Tongue (tissue), 2 donors: ENCODE data around the gene OBSCN. TPM values are rescaled to one million over a fixed set of nuclear protein-coding genes. Genes with fewer than 3 reads are reported as not detected.

Experiments used
- DNase-seq: peaks from one replicate; pipeline ENCODE4 v3.0.0-alpha.2; 2015
- total RNA-seq: library from RNA; depleted of rRNA; stranded (reverse); fragments of >200 nt; gene quantifications from one replicate; pipeline ENCODE4 v1.2.3, GENCODE V29; 2014

OBSCN gene
- total RNA-seq, 1 donor from 2014 or later, result 640 TPM

- no peak for DNase-seq
These were observed 152.0 kb downstream of the OBSCN start for GRCh38 chr1:228359613-228360532.

- no peak for DNase-seq
These were observed 152.9 kb downstream of the OBSCN start for GRCh38 chr1:228360533-228361313.

GRCh38 chr1:228361314-228362140 is 153.7 kb downstream of the OBSCN start:
- DNase-seq, result no peak

- DNase-seq, result no peak
These were observed 154.5 kb downstream of the OBSCN start for GRCh38 chr1:228362141-228362883.

- no peak for DNase-seq
These were observed 155.1 kb downstream of the OBSCN start for GRCh38 chr1:228362884-228363450.

- DNase-seq, result no peak
These were observed 155.8 kb downstream of the OBSCN start for GRCh38 chr1:228363686-228364067.

GRCh38 chr1:228364068-228364705 is 156.3 kb downstream of the OBSCN start:
- no peak for DNase-seq

GRCh38 chr1:228364706-228365213 is 156.9 kb downstream of the OBSCN start:
- no peak for DNase-seq

- DNase-seq, result no peak
These were observed 157.6 kb downstream of the OBSCN start for GRCh38 chr1:228365271-228366061.

- no peak for DNase-seq
These were observed 158.4 kb downstream of the OBSCN start for GRCh38 chr1:228366062-228366865.

- DNase-seq, result no peak
These were observed 159.3 kb downstream of the OBSCN start for GRCh38 chr1:228366866-228367741.

- no peak for DNase-seq
These were observed 160.3 kb downstream of the OBSCN start for GRCh38 chr1:228367798-228368791.

GRCh38 chr1:228368801-228369607 is 161.2 kb downstream of the OBSCN start:
- DNase-seq, result no peak

GRCh38 chr1:228369608-228370438 is 162.0 kb downstream of the OBSCN start:
- no peak for DNase-seq
